Stimulated activated CD8-positive, alpha-beta memory T cell treated with anti-CD3 and anti-CD28 coated beads, Interleukin-15, amount 100 ng/mL, for 24 hours (primary cell): ENCODE measurements around the gene IVNS1ABP.
"Not testable (repeated sequence)": the region's sequence is repeated elsewhere in the genome, so short reads cannot be mapped to it uniquely, and the experiment has no call there.

Experiments used
- DNase-seq: peaks from one replicate; pipeline ENCODE4 v3.0.0-alpha.2; 2020; ENCODE audit warnings: low read depth

Gene IVNS1ABP

GRCh38 chr1:185252404-185252803 lies 64.6 kb downstream of the IVNS1ABP start:
- not testable (repeated sequence) for DNase-seq

- DNase-seq, result not testable (repeated sequence)
Measured at GRCh38 chr1:185251928-185252327, 65.1 kb downstream of the IVNS1ABP start.

- DNase-seq, result no peak
Measured at GRCh38 chr1:185250063-185250462, 67.0 kb downstream of the IVNS1ABP start.

GRCh38 chr1:185249563-185249962 lies 67.5 kb downstream of the IVNS1ABP start:
- no peak for DNase-seq
